Liver (tissue), 9 donors: ENCODE data around the gene ORC6. TPM values are rescaled to one million over a fixed set of nuclear protein-coding genes. Genes with fewer than 3 reads are reported as not detected.

Experiments
- DNase-seq: peaks from one replicate; pipeline ENCODE4 v3.0.0-alpha.2; 2017; ENCODE audit warnings: low spot score
- H3K27ac ChIP-seq, 2 donors: one replicate each; pipeline ENCODE4 v1.7.0; 2013; ENCODE audit warnings: inconsistent platforms in 2 of 2, low read length in 2 of 2, control low read depth in 1 of 2, low read depth in 1 of 2, mild to moderate bottlenecking in 1 of 2
- H3K27me3 ChIP-seq, 4 donors: one replicate each; pipeline versions ENCODE4 v1.6.1 to v1.7.0; 2013; ENCODE audit warnings: low read length in 3 of 4, inconsistent platforms in 1 of 4, mild to moderate bottlenecking in 1 of 4, moderate library complexity in 1 of 4; ENCODE audit not compliant: control insufficient read depth in 4 of 4, insufficient read depth in 4 of 4
- H3K36me3 ChIP-seq, 4 donors: one replicate each; pipeline versions ENCODE4 v1.6.1 to v1.7.0; 2013; ENCODE audit warnings: low read length in 3 of 4, mild to moderate bottlenecking in 3 of 4, low read depth in 1 of 4, moderate library complexity in 1 of 4; ENCODE audit not compliant: control insufficient read depth in 4 of 4, insufficient read depth in 3 of 4
- H3K4me1 ChIP-seq, 4 donors: one replicate each; pipeline versions ENCODE4 v1.6.1 to v1.7.0; 2013; ENCODE audit warnings: low read length in 3 of 4, mild to moderate bottlenecking in 3 of 4, moderate library complexity in 1 of 4; ENCODE audit not compliant: control insufficient read depth in 4 of 4, insufficient read depth in 4 of 4
- H3K4me3 ChIP-seq, 3 donors: one replicate each; pipeline versions ENCODE4 v1.6.1 to v1.7.0; 2013; ENCODE audit warnings: low read length in 3 of 3, control low read depth in 1 of 3, low read depth in 1 of 3, mild to moderate bottlenecking in 1 of 3
- H3K9ac ChIP-seq, 2 donors: one replicate each; pipeline ENCODE4 v1.7.0; 2013; ENCODE audit warnings: low read length in 2 of 2, mild to moderate bottlenecking in 2 of 2, moderate library complexity in 2 of 2, control low read depth in 1 of 2, low read depth in 1 of 2
- H3K9me3 ChIP-seq, 4 donors: one replicate each; pipeline versions ENCODE4 v1.6.1 to v1.7.0; 2013; ENCODE audit warnings: low read length in 3 of 4; ENCODE audit not compliant: control insufficient read depth in 4 of 4
- EGR1 ChIP-seq, 2 donors: IDR thresholded peaks; 2 replicates each; pipeline ENCODE4 v1.6.1; 2016 to 2018; ENCODE audit warnings: antibody characterized with exemption in 2 of 2, low read depth in 2 of 2
- FOXA1 ChIP-seq: IDR thresholded peaks from 2 replicates; pipeline ENCODE4 v1.6.1; 2016; ENCODE audit warnings: antibody characterized with exemption
- FOXA2 ChIP-seq: IDR thresholded peaks from 2 replicates; pipeline ENCODE4 v1.6.1; 2016; ENCODE audit warnings: antibody characterized with exemption
- GABPA ChIP-seq, 2 donors: IDR thresholded peaks in 1 of 2; conservative IDR thresholded peaks in 1 of 2; 2 replicates each; pipeline ENCODE4 v1.6.1; 2016; ENCODE audit warnings: antibody characterized with exemption in 2 of 2, mild to moderate bottlenecking in 1 of 2, moderate library complexity in 1 of 2
- HNF4A ChIP-seq, 2 donors: conservative IDR thresholded peaks; 2 replicates each; pipeline ENCODE4 v1.6.1; 2016; ENCODE audit warnings: antibody characterized with exemption in 2 of 2, mild to moderate bottlenecking in 2 of 2
- HNF4G ChIP-seq: IDR thresholded peaks from 2 replicates; pipeline ENCODE4 v1.6.1; 2016; ENCODE audit warnings: antibody characterized with exemption
- JUND ChIP-seq, 2 donors: IDR thresholded peaks; 2 replicates each; pipeline ENCODE4 v1.6.1; 2016; ENCODE audit warnings: antibody characterized with exemption in 2 of 2
- NR2F2 ChIP-seq: IDR thresholded peaks from 2 replicates; pipeline ENCODE4 v1.6.1; 2016; ENCODE audit warnings: antibody characterized with exemption
- RAD21 ChIP-seq, 2 donors: IDR thresholded peaks; 2 replicates each; pipeline ENCODE4 v1.6.1; 2016; ENCODE audit warnings: antibody characterized with exemption in 2 of 2, mild to moderate bottlenecking in 2 of 2
- RXRA ChIP-seq, 2 donors: IDR thresholded peaks; 2 replicates each; pipeline ENCODE4 v1.6.1; 2017 to 2018; ENCODE audit warnings: antibody characterized with exemption in 2 of 2, mild to moderate bottlenecking in 1 of 2
- SP1 ChIP-seq: IDR thresholded peaks from 2 replicates; pipeline ENCODE4 v1.6.1; 2018; ENCODE audit warnings: antibody characterized with exemption, mild to moderate bottlenecking
- TAF1 ChIP-seq: conservative IDR thresholded peaks from 2 replicates; pipeline ENCODE4 v1.6.1; 2016; ENCODE audit warnings: antibody characterized with exemption, mild to moderate bottlenecking
- YY1 ChIP-seq: IDR thresholded peaks from 2 replicates; pipeline ENCODE4 v1.6.1; 2016; ENCODE audit warnings: antibody characterized with exemption, mild to moderate bottlenecking
- WGBS: extraction: QIAGEN DNeasy Blood & Tissue Kit; methylation state at CpG from one replicate; pipeline ENCODE4 v1.1.7; 2013; 5-methylcytosine and 5-hydroxymethylcytosine counted together
- polyA plus RNA-seq, 2 donors: library from polyadenylated mRNA; stranded (reverse) in 1 of 2; unstranded in 1 of 2; fragments of 200-250 nt in 1 of 2; fragments of >200 nt in 1 of 2; fragmentation: Nextera tagmentation in 1 of 2; extraction: Ambion mirVana in 1 of 2; gene quantifications; one replicate each; pipeline versions ENCODE4 v1.2.1 to v1.2.3, GENCODE V29; 2013 to 2015
- total RNA-seq, 2 donors: library from RNA; depleted of rRNA; stranded (reverse); fragments of >200 nt; gene quantifications; one replicate each; pipeline ENCODE4 v1.2.3, GENCODE V29; 2014
- TF ChIP-seq, protein P1 (sequence below): fragments of 150-350 bp; IDR thresholded peaks from 2 replicates; pipeline ENCODE4 v1.5.1; 2017; ENCODE audit warnings: improper control_type of control experiment, low read depth, low read length; ENCODE audit not compliant: missing input control
- TF ChIP-seq, protein P2 (sequence below): IDR thresholded peaks from 2 replicates; pipeline ENCODE4 v1.6.1; 2016; ENCODE audit warnings: antibody characterized with exemption
- TF ChIP-seq, protein P3 (sequence below): IDR thresholded peaks from 2 replicates; pipeline ENCODE4 v1.6.1; 2016; ENCODE audit warnings: antibody characterized with exemption, mild to moderate bottlenecking
- TF ChIP-seq, protein P4 (sequence below): IDR thresholded peaks from 2 replicates; pipeline ENCODE4 v1.6.1; 2016; ENCODE audit warnings: antibody characterized with exemption
- TF ChIP-seq, protein P5 (sequence below): IDR thresholded peaks from 2 replicates; pipeline ENCODE4 v1.6.1; 2016; ENCODE audit warnings: antibody characterized with exemption
- donor health status: healthy.
- donor health status: healthy.
- donor health status: healthy.
- donor health status: healthy.
- donor health status: healthy.

The ORC6 gene
- total and polyA plus RNA-seq, 4 donors = 0.56 to 16.8 (median 0.98) TPM

DNA sequence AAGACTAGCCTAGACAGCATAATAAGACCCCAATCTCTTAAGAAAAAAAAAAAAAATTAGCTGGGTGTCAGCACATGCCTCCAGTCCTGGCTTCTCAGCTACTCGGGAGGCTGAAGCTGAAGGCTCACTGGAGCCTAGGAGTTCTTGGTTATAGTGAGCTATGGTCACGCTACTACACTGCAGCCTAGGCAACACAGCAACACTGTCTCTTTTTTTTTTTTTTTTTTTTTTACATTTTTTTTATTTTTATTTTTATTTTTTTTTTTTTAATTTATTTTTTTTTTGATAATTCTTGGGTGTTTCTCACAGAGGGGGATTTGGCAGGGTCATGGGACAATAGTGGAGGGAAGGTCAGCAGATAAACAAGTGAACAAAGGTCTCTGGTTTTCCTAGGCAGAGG lies 4.1 kb downstream of the ORC6 start (continued):
- TF ChIP-seq RAD21 (IDR thresholded peaks at IDR 0.05) = no peak
- TF ChIP-seq SP1 = no peak
- TF ChIP-seq GABPA (IDR thresholded peaks at IDR 0.05 in 1 of 2, conservative IDR thresholded peaks at IDR 0.05 in 1 of 2) = no peak

DNA sequence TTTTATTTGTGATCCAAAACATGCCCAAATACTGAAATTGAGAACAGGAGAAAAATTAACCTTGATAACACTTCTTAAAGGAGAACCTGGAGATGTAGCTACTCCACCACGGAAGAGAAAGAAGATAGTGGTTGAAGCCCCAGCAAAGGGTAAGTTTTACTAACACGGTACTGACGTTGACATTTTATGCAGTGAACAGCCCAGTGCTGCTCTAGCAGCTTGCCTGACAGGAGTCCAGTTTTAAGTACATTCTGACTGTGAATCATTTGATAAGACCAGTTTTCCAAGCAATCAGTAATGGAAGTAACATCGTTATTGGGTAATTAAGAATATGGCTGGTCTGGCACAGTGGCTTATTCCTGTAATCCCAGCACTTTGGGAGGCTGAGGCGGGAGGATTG lies 6.5 kb downstream of the ORC6 start:
- H3K4me3 ChIP-seq = no peak overlapping the region
- DNase-seq = no peak
- peaks cover 0 to 3% (median under 1%) of the 10 kb centered on the region in 4 donors for H3K4me1 ChIP-seq
- H3K27me3 ChIP-seq = no peaks in the 10 kb centered on the region
- no peak overlapping the region for H3K9ac ChIP-seq
- no peaks in the 10 kb centered on the region for H3K36me3 ChIP-seq
- H3K9me3 ChIP-seq = no peaks in the 10 kb centered on the region
- 98% methylated on average over 5 of the region's 5 CpGs for WGBS
- TF ChIP-seq, protein P1, sequence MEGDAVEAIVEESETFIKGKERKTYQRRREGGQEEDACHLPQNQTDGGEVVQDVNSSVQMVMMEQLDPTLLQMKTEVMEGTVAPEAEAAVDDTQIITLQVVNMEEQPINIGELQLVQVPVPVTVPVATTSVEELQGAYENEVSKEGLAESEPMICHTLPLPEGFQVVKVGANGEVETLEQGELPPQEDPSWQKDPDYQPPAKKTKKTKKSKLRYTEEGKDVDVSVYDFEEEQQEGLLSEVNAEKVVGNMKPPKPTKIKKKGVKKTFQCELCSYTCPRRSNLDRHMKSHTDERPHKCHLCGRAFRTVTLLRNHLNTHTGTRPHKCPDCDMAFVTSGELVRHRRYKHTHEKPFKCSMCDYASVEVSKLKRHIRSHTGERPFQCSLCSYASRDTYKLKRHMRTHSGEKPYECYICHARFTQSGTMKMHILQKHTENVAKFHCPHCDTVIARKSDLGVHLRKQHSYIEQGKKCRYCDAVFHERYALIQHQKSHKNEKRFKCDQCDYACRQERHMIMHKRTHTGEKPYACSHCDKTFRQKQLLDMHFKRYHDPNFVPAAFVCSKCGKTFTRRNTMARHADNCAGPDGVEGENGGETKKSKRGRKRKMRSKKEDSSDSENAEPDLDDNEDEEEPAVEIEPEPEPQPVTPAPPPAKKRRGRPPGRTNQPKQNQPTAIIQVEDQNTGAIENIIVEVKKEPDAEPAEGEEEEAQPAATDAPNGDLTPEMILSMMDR = no peak
- TF ChIP-seq FOXA2 = no peak
- TF ChIP-seq, protein P2, sequence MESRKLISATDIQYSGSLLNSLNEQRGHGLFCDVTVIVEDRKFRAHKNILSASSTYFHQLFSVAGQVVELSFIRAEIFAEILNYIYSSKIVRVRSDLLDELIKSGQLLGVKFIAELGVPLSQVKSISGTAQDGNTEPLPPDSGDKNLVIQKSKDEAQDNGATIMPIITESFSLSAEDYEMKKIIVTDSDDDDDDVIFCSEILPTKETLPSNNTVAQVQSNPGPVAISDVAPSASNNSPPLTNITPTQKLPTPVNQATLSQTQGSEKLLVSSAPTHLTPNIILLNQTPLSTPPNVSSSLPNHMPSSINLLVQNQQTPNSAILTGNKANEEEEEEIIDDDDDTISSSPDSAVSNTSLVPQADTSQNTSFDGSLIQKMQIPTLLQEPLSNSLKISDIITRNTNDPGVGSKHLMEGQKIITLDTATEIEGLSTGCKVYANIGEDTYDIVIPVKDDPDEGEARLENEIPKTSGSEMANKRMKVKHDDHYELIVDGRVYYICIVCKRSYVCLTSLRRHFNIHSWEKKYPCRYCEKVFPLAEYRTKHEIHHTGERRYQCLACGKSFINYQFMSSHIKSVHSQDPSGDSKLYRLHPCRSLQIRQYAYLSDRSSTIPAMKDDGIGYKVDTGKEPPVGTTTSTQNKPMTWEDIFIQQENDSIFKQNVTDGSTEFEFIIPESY = no peak
- TF ChIP-seq, protein P3, sequence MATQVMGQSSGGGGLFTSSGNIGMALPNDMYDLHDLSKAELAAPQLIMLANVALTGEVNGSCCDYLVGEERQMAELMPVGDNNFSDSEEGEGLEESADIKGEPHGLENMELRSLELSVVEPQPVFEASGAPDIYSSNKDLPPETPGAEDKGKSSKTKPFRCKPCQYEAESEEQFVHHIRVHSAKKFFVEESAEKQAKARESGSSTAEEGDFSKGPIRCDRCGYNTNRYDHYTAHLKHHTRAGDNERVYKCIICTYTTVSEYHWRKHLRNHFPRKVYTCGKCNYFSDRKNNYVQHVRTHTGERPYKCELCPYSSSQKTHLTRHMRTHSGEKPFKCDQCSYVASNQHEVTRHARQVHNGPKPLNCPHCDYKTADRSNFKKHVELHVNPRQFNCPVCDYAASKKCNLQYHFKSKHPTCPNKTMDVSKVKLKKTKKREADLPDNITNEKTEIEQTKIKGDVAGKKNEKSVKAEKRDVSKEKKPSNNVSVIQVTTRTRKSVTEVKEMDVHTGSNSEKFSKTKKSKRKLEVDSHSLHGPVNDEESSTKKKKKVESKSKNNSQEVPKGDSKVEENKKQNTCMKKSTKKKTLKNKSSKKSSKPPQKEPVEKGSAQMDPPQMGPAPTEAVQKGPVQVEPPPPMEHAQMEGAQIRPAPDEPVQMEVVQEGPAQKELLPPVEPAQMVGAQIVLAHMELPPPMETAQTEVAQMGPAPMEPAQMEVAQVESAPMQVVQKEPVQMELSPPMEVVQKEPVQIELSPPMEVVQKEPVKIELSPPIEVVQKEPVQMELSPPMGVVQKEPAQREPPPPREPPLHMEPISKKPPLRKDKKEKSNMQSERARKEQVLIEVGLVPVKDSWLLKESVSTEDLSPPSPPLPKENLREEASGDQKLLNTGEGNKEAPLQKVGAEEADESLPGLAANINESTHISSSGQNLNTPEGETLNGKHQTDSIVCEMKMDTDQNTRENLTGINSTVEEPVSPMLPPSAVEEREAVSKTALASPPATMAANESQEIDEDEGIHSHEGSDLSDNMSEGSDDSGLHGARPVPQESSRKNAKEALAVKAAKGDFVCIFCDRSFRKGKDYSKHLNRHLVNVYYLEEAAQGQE = no peak
- TF ChIP-seq HNF4G = no peak
- TF ChIP-seq, protein P4, sequence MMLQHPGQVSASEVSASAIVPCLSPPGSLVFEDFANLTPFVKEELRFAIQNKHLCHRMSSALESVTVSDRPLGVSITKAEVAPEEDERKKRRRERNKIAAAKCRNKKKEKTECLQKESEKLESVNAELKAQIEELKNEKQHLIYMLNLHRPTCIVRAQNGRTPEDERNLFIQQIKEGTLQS = no peak
- TF ChIP-seq RXRA (IDR thresholded peaks at IDR 0.05) = no peak
- TF ChIP-seq NR2F2 = no peak
- no peak for TF ChIP-seq HNF4A (conservative IDR thresholded peaks at IDR 0.05)
- TF ChIP-seq EGR1 (IDR thresholded peaks at IDR 0.05; ENCODE audit: low read depth in 2 of 2) = no peak
- no peak for TF ChIP-seq TAF1
- TF ChIP-seq SP1 = no peak
- no peak for TF ChIP-seq YY1
- TF ChIP-seq RAD21 (IDR thresholded peaks at IDR 0.05) = no peak
- TF ChIP-seq, protein P5, sequence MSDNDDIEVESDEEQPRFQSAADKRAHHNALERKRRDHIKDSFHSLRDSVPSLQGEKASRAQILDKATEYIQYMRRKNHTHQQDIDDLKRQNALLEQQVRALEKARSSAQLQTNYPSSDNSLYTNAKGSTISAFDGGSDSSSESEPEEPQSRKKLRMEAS = no peak
- no peak for TF ChIP-seq JUND (IDR thresholded peaks at IDR 0.05)
- TF ChIP-seq FOXA1 = no peak
- no peak overlapping the region for H3K27ac ChIP-seq
